ENCODE results near the gene PLA2G6.

Gene PLA2G6

GRCh38 chr22:38196791-38197419, 15.3 kb upstream of the PLA2G6 start:
- Histone ChIP-seq H3K36me3 (ENCODE audit: insufficient read depth, low read length) (no peaks in the 10 kb centered on the region), H3K79me2 (ENCODE audit: insufficient read depth, low read length) (no peaks in the 10 kb centered on the region), H3K4me1 (ENCODE audit: insufficient read depth, low read length, poor library complexity, severe bottlenecking) (peaks cover 21% of the 10 kb centered on the region), H3K9ac (ENCODE audit: low read depth, low read length, poor library complexity, severe bottlenecking) (no peak overlapping the region), H3K27me3 (ENCODE audit: insufficient read depth, low read length, poor library complexity, severe bottlenecking) (no peaks in the 10 kb centered on the region), H3K9me2 (replicated peaks; ENCODE audit: low read depth, low read length) (no peaks in the 10 kb centered on the region), H3F3A (ENCODE audit: low read depth) (peaks cover 3% of the 10 kb centered on the region; the same call in 1 of the 2 replicates), H3K4me3 (ENCODE audit: low read length, poor library complexity, severe bottlenecking) (no peak overlapping the region), H3K4me2 (ENCODE audit: low read depth, low read length, poor library complexity, severe bottlenecking) (no peak overlapping the region), H2AFZ (ENCODE audit: low read length) (no peak overlapping the region), H3K9me3 (ENCODE audit: insufficient read depth, low read depth, low read length) (no peaks in the 10 kb centered on the region), H4K20me1 (ENCODE audit: insufficient read depth, low read length, poor library complexity, severe bottlenecking) (no peaks in the 10 kb centered on the region)
- TF ChIP-seq EZH2phosphoT487 (IDR thresholded peaks at IDR 0.05; ENCODE audit: borderline replicate concordance), result no peak
- no peak for TF ChIP-seq CTCF (conservative IDR thresholded peaks at IDR 0.05; ENCODE audit: low read length)

GRCh38 chr22:38193580-38193979, 11.9 kb upstream of the PLA2G6 start:
- no peak overlapping the region for H3K4me2 ChIP-seq (ENCODE audit: low read depth, low read length, poor library complexity, severe bottlenecking)
- no peaks in the 10 kb centered on the region for H3K79me2 ChIP-seq (ENCODE audit: insufficient read depth, low read length)
- no peak overlapping the region for H2AFZ ChIP-seq (ENCODE audit: low read length)
- no peaks in the 10 kb centered on the region for H4K20me1 ChIP-seq (ENCODE audit: insufficient read depth, low read length, poor library complexity, severe bottlenecking)
- no peaks in the 10 kb centered on the region for H3K27me3 ChIP-seq (ENCODE audit: insufficient read depth, low read length, poor library complexity, severe bottlenecking)
- no peak overlapping the region for H3K9ac ChIP-seq (ENCODE audit: low read depth, low read length, poor library complexity, severe bottlenecking)
- no peaks in the 10 kb centered on the region for H3K9me2 ChIP-seq (replicated peaks; ENCODE audit: low read depth, low read length)
- no peak for TF ChIP-seq EZH2phosphoT487 (IDR thresholded peaks at IDR 0.05; ENCODE audit: borderline replicate concordance)
- TF ChIP-seq CTCF (conservative IDR thresholded peaks at IDR 0.05; ENCODE audit: low read length), result no peak
- H3K4me3 ChIP-seq (ENCODE audit: low read length, poor library complexity, severe bottlenecking), result no peak overlapping the region
- H3F3A ChIP-seq (ENCODE audit: low read depth), result no peaks in the 10 kb centered on the region
- no peaks in the 10 kb centered on the region for H3K36me3 ChIP-seq (ENCODE audit: insufficient read depth, low read length)
- H3K9me3 ChIP-seq (ENCODE audit: insufficient read depth, low read depth, low read length), result no peaks in the 10 kb centered on the region
- H3K4me1 ChIP-seq (ENCODE audit: insufficient read depth, low read length, poor library complexity, severe bottlenecking), result peaks cover 9% of the 10 kb centered on the region

GRCh38 chr22:38192475-38192863, 10.8 kb upstream of the PLA2G6 start:
- TF ChIP-seq EZH2phosphoT487 (IDR thresholded peaks at IDR 0.05; ENCODE audit: borderline replicate concordance) (no peak), CTCF (conservative IDR thresholded peaks at IDR 0.05; ENCODE audit: low read length) (no peak)
- no peak overlapping the region for H3K4me3 ChIP-seq (ENCODE audit: low read length, poor library complexity, severe bottlenecking)
- peaks cover 9% of the 10 kb centered on the region for H3K4me1 ChIP-seq (ENCODE audit: insufficient read depth, low read length, poor library complexity, severe bottlenecking)
- no peaks in the 10 kb centered on the region for H3F3A ChIP-seq (ENCODE audit: low read depth)
- H3K9me2 ChIP-seq (replicated peaks; ENCODE audit: low read depth, low read length), result no peaks in the 10 kb centered on the region
- H3K4me2 ChIP-seq (ENCODE audit: low read depth, low read length, poor library complexity, severe bottlenecking), result no peak overlapping the region
- H3K36me3 ChIP-seq (ENCODE audit: insufficient read depth, low read length), result no peaks in the 10 kb centered on the region
- no peaks in the 10 kb centered on the region for H3K27me3 ChIP-seq (ENCODE audit: insufficient read depth, low read length, poor library complexity, severe bottlenecking)
- no peak overlapping the region for H3K9ac ChIP-seq (ENCODE audit: low read depth, low read length, poor library complexity, severe bottlenecking)
- no peaks in the 10 kb centered on the region for H3K9me3 ChIP-seq (ENCODE audit: insufficient read depth, low read depth, low read length)
- H4K20me1 ChIP-seq (ENCODE audit: insufficient read depth, low read length, poor library complexity, severe bottlenecking), result no peaks in the 10 kb centered on the region
- no peak overlapping the region for H2AFZ ChIP-seq (ENCODE audit: low read length)
- no peaks in the 10 kb centered on the region for H3K79me2 ChIP-seq (ENCODE audit: insufficient read depth, low read length)

All from Loucy (cell line).